K562 (cell line): ENCODE measurements around the gene PVALEF. TPM values are rescaled to one million over a fixed set of nuclear protein-coding genes. Genes with fewer than 3 reads are reported as not detected.
A peak's percentile ranks its signal among the peaks of the same experiment; 100 is the strongest.

Experiments
- ADNP ChIP-seq: fragments of 200-800 bp; sonication (Bioruptor generic); IDR thresholded peaks from 2 replicates; pipeline ENCODE4 v1.6.1; 2016; ENCODE audit warnings: missing genetic modification characterization, missing compliant biosample characterization
- EHMT2 ChIP-seq: fragments of 450-650 bp; IDR thresholded peaks from 2 replicates; pipeline ENCODE4 v1.6.1; 2018; ENCODE audit warnings: antibody characterized with exemption
- ETV5 ChIP-seq: sonication (generic); formaldehyde crosslinking; IDR thresholded peaks from 2 replicates; pipeline ENCODE4 v1.4.0; 2020; ENCODE audit warnings: low read depth, mild to moderate bottlenecking, missing genetic modification reagents
- GATA2 ChIP-seq: sonication (generic); formaldehyde crosslinking; IDR thresholded peaks from 2 replicates; pipeline ENCODE4 v1.4.0; 2020; ENCODE audit warnings: mild to moderate bottlenecking, missing genetic modification reagents
- NCOA2 ChIP-seq, 2 experiments: fragments of 450-650 bp; IDR thresholded peaks; 2 replicates each; pipeline ENCODE4 v1.6.1; 2018; ENCODE audit warnings: mild to moderate bottlenecking in 2 of 2, moderate library complexity in 1 of 2; ENCODE audit not compliant: partially characterized antibody in 2 of 2
- POLR2G ChIP-seq: fragments of 200-400 bp; formaldehyde crosslinking; IDR thresholded peaks from 2 replicates; pipeline ENCODE4 v1.6.1; 2017; ENCODE audit warnings: low read depth, mild to moderate bottlenecking, antibody characterized with exemption, low read length, moderate library complexity
- TCF7L2 ChIP-seq: fragments of 150-350 bp; IDR thresholded peaks from 2 replicates; pipeline ENCODE4 v1.6.1; 2016; ENCODE audit warnings: low read depth, mild to moderate bottlenecking, low read length, moderate library complexity
- ZNF232 ChIP-seq: sonication (generic); formaldehyde crosslinking; IDR thresholded peaks from 2 replicates; pipeline ENCODE4 v1.8.0; 2022; ENCODE audit warnings: mild to moderate bottlenecking, missing genetic modification reagents
- ZNF408 ChIP-seq: fragments of 250-450 bp; sonication (Bioruptor Pico); IDR thresholded peaks from 2 replicates; pipeline ENCODE4 v1.4.0; 2020; ENCODE audit warnings: low read depth, mild to moderate bottlenecking, moderate library complexity
- polyA plus RNA-seq, 8 experiments: library from polyadenylated mRNA; depleted of rRNA in 4 of 8; stranded (reverse) in 5 of 8; unstranded in 3 of 8; fragments of >200 nt; fragmentation: Nextera tagmentation in 2 of 8; fragmentation: Illumina TruSeq in 1 of 8; extraction: Ambion mirVana in 2 of 8; extraction: Trizol in 1 of 8; gene quantifications; 2 replicates each; pipeline versions ENCODE4 v1.2.1 to v1.2.3, GENCODE V29; 2011 to 2014; ENCODE audit warnings: inconsistent platforms in 1 of 8, missing spikeins in 1 of 8
- total RNA-seq, 7 experiments: library from RNA; depleted of rRNA in 6 of 7; stranded (reverse); fragments of >200 nt in 6 of 7; fragmentation: Illumina TruSeq in 2 of 7; extraction: Trizol in 2 of 7; gene quantifications; 2 replicates each; pipeline versions ENCODE4 v1.2.1 to v1.2.3, GENCODE V29; 2011 to 2021; ENCODE audit warnings: low replicate concordance in 1 of 7
- TF ChIP-seq, protein P1 (sequence below), 3 experiments: IDR thresholded peaks in 2 of 3; conservative IDR thresholded peaks in 1 of 3; 2 replicates each; pipeline ENCODE4 v1.5.1; 2011 to 2012; ENCODE audit warnings: low read length in 3 of 3, mild to moderate bottlenecking in 3 of 3, control low read depth in 2 of 3, improper control_type of control experiment in 1 of 3, inconsistent platforms in 1 of 3, low read depth in 1 of 3, mixed read lengths in 1 of 3, moderate library complexity in 1 of 3; ENCODE audit not compliant: insufficient read depth in 2 of 3
- TF ChIP-seq, protein P2 (sequence below): sonication (generic); formaldehyde crosslinking; IDR thresholded peaks from 2 replicates; pipeline ENCODE4 v1.4.0; 2020; ENCODE audit warnings: mild to moderate bottlenecking, missing genetic modification reagents
- TF ChIP-seq, protein P3 (sequence below), 2 experiments: fragments of 450-650 bp in 1 of 2; IDR thresholded peaks; 2 replicates each; pipeline ENCODE4 v1.6.1; 2011 to 2017; ENCODE audit warnings: low read depth in 2 of 2, antibody characterized with exemption in 1 of 2, borderline replicate concordance in 1 of 2, low read length in 1 of 2, mild to moderate bottlenecking in 1 of 2, mixed read lengths in 1 of 2; ENCODE audit not compliant: control insufficient read depth in 1 of 2
- TF ChIP-seq, protein P4 (sequence below): sonication (generic); formaldehyde crosslinking; IDR thresholded peaks from 2 replicates; pipeline ENCODE4 v1.8.0; 2022; ENCODE audit warnings: mild to moderate bottlenecking, missing genetic modification reagents, borderline replicate concordance

PVALEF gene
- total and polyA plus RNA-seq, 9 of the 15 experiments (the other 6 are each of a cell fraction or from before 2014, with no cell fraction given) = not detected

DNA sequence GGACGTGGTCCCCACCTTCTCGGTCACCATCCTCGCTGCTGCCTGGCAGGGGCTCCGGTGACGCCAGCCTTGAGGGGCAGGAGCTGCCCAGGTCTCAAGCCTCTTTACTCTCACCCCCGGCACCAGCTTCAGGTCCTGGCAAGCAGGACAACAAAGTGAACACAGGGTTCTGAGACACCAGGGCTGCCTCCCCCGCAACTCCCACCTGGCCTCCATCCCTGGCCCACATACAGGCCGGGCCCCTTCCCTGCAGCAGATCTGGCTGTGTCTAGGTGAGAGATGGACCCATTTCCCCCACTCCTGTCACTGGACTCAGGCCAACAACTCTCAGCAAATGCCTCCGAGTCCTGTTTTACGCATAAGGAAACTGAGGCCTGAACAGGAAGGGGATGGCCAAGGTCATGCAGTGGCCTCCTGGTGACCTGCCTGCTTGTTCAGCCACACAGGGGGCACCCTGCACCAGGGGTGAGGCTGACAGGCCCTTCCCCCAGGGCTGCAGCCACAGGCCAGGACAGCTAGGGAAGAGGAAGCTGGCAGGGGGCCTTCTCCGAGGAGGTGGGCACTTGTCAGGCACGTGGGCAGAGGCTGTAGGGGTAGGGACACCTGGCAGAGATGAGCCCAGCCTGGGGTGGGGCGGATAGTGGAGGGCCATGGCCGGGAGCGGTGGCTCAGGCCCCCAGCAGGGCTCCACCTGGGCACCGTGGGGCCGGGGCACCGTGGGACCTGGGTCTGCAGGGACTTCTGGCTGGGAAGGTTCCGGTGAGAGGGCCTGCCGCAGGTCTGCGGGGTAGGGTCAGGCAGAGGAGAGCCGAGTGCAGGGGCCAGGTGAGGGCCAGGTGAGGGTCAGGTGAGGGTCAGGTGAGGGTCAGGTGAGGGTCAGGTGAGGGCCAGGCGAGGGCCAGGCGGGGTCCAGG is 46.7 kb upstream of the PVALEF start (continued):
- TF ChIP-seq, protein P1, sequence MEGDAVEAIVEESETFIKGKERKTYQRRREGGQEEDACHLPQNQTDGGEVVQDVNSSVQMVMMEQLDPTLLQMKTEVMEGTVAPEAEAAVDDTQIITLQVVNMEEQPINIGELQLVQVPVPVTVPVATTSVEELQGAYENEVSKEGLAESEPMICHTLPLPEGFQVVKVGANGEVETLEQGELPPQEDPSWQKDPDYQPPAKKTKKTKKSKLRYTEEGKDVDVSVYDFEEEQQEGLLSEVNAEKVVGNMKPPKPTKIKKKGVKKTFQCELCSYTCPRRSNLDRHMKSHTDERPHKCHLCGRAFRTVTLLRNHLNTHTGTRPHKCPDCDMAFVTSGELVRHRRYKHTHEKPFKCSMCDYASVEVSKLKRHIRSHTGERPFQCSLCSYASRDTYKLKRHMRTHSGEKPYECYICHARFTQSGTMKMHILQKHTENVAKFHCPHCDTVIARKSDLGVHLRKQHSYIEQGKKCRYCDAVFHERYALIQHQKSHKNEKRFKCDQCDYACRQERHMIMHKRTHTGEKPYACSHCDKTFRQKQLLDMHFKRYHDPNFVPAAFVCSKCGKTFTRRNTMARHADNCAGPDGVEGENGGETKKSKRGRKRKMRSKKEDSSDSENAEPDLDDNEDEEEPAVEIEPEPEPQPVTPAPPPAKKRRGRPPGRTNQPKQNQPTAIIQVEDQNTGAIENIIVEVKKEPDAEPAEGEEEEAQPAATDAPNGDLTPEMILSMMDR (IDR thresholded peaks at IDR 0.05 in 2 of 3, conservative IDR thresholded peaks at IDR 0.05 in 1 of 3; ENCODE audit: insufficient read depth in 2 of 3, low read depth in 1 of 3, low read length in 3 of 3) = no peak
- TF ChIP-seq ZNF408 (CRISPR knock-in tag) (no peak), TCF7L2 (no peak), ADNP (tag) (no peak), GATA2 (CRISPR knock-in tag) (no peak), NCOA2 (IDR thresholded peaks at IDR 0.05; ENCODE audit: partially characterized antibody in 2 of 2) (no peak), POLR2G (peak; percentile 48; the same call in 1 of the 2 replicates), ETV5 (CRISPR knock-in tag) (no peak), EHMT2 (no peak), ZNF232 (no peak)
- TF ChIP-seq, protein P2, sequence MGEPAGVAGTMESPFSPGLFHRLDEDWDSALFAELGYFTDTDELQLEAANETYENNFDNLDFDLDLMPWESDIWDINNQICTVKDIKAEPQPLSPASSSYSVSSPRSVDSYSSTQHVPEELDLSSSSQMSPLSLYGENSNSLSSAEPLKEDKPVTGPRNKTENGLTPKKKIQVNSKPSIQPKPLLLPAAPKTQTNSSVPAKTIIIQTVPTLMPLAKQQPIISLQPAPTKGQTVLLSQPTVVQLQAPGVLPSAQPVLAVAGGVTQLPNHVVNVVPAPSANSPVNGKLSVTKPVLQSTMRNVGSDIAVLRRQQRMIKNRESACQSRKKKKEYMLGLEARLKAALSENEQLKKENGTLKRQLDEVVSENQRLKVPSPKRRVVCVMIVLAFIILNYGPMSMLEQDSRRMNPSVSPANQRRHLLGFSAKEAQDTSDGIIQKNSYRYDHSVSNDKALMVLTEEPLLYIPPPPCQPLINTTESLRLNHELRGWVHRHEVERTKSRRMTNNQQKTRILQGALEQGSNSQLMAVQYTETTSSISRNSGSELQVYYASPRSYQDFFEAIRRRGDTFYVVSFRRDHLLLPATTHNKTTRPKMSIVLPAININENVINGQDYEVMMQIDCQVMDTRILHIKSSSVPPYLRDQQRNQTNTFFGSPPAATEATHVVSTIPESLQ (CRISPR knock-in tag) = no peak
- TF ChIP-seq, protein P3, sequence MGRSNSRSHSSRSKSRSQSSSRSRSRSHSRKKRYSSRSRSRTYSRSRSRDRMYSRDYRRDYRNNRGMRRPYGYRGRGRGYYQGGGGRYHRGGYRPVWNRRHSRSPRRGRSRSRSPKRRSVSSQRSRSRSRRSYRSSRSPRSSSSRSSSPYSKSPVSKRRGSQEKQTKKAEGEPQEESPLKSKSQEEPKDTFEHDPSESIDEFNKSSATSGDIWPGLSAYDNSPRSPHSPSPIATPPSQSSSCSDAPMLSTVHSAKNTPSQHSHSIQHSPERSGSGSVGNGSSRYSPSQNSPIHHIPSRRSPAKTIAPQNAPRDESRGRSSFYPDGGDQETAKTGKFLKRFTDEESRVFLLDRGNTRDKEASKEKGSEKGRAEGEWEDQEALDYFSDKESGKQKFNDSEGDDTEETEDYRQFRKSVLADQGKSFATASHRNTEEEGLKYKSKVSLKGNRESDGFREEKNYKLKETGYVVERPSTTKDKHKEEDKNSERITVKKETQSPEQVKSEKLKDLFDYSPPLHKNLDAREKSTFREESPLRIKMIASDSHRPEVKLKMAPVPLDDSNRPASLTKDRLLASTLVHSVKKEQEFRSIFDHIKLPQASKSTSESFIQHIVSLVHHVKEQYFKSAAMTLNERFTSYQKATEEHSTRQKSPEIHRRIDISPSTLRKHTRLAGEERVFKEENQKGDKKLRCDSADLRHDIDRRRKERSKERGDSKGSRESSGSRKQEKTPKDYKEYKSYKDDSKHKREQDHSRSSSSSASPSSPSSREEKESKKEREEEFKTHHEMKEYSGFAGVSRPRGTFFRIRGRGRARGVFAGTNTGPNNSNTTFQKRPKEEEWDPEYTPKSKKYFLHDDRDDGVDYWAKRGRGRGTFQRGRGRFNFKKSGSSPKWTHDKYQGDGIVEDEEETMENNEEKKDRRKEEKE (IDR thresholded peaks at IDR 0.05; ENCODE audit: borderline replicate concordance in 1 of 2, control insufficient read depth in 1 of 2, low read depth in 2 of 2, low read length in 1 of 2) = no peak
- TF ChIP-seq, protein P4, sequence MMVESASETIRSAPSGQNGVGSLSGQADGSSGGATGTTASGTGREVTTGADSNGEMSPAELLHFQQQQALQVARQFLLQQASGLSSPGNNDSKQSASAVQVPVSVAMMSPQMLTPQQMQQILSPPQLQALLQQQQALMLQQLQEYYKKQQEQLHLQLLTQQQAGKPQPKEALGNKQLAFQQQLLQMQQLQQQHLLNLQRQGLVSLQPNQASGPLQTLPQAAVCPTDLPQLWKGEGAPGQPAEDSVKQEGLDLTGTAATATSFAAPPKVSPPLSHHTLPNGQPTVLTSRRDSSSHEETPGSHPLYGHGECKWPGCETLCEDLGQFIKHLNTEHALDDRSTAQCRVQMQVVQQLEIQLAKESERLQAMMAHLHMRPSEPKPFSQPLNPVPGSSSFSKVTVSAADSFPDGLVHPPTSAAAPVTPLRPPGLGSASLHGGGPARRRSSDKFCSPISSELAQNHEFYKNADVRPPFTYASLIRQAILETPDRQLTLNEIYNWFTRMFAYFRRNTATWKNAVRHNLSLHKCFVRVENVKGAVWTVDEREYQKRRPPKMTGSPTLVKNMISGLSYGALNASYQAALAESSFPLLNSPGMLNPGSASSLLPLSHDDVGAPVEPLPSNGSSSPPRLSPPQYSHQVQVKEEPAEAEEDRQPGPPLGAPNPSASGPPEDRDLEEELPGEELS (CRISPR knock-in tag) = no peak
